Upper lobe of left lung (tissue), 4 donors: ENCODE measurements around the gene SBF2.

Experiments
- CTCF ChIP-seq, 6 experiments: fragments of 450-650 bp in 4 of 6; fragments of 200-600 bp in 2 of 6; sonication (generic) in 2 of 6; IDR thresholded peaks; one replicate each; pipeline ENCODE4 v1.5.1; 2016 to 2019; ENCODE audit warnings: antibody characterized with exemption in 6 of 6
- POLR2A ChIP-seq, 4 donors: fragments of 450-650 bp; IDR thresholded peaks; one replicate each; pipeline ENCODE4 v1.5.1; 2016 to 2017; ENCODE audit warnings: antibody characterized with exemption in 4 of 4, mild to moderate bottlenecking in 2 of 4
- POLR2AphosphoS5 ChIP-seq, 2 donors: sonication (generic); formaldehyde crosslinking; IDR thresholded peaks; one replicate each; pipeline ENCODE4 v1.5.1; 2017; ENCODE audit warnings: antibody characterized with exemption in 2 of 2

GRCh38 chr11:10282117-10282516 is 11.9 kb downstream of the SBF2 start:
- TF ChIP-seq CTCF (IDR thresholded peaks at IDR 0.05) (no peak), POLR2A (IDR thresholded peaks at IDR 0.05) (no peak), POLR2AphosphoS5 (IDR thresholded peaks at IDR 0.05) (no peak)
